Ishikawa (cell line): Measurements from ENCODE around the gene GRIN1.

Source experiments
- CEBPB ChIP-seq: IDR thresholded peaks from 2 replicates; pipeline ENCODE4 v1.6.1; 2012
- CREB1 ChIP-seq: IDR thresholded peaks from 2 replicates; pipeline ENCODE4 v1.6.1; 2012; ENCODE audit warnings: low read depth
- EGR1 ChIP-seq: IDR thresholded peaks from 2 replicates; pipeline ENCODE4 v1.6.1; 2012
- EP300 ChIP-seq: IDR thresholded peaks from 2 replicates; pipeline ENCODE4 v1.6.1; 2012; ENCODE audit warnings: borderline replicate concordance
- FOXM1 ChIP-seq: IDR thresholded peaks from 2 replicates; pipeline ENCODE4 v1.6.1; 2012; ENCODE audit warnings: low read depth, borderline replicate concordance
- MAX ChIP-seq: IDR thresholded peaks from 2 replicates; pipeline ENCODE4 v1.6.1; 2012
- NFIC ChIP-seq: IDR thresholded peaks from 2 replicates; pipeline ENCODE4 v1.6.1; 2012
- RAD21 ChIP-seq: IDR thresholded peaks from 2 replicates; pipeline ENCODE4 v1.6.1; 2012; ENCODE audit warnings: low read depth
- REST ChIP-seq: IDR thresholded peaks from 2 replicates; pipeline ENCODE4 v1.6.1; 2012; ENCODE audit warnings: low read depth, mild to moderate bottlenecking
- TAF1 ChIP-seq: IDR thresholded peaks from 2 replicates; pipeline ENCODE4 v1.6.1; 2012; ENCODE audit warnings: low read depth, mild to moderate bottlenecking
- TCF12 ChIP-seq: IDR thresholded peaks from 2 replicates; pipeline ENCODE4 v1.6.1; 2012; ENCODE audit warnings: low read depth
- TEAD4 ChIP-seq: IDR thresholded peaks from 2 replicates; pipeline ENCODE4 v1.6.1; 2012
- USF1 ChIP-seq: IDR thresholded peaks from 2 replicates; pipeline ENCODE4 v1.6.1; 2012
- YY1 ChIP-seq: IDR thresholded peaks from 2 replicates; pipeline ENCODE4 v1.6.1; 2012; ENCODE audit warnings: low read depth
- ZBTB7A ChIP-seq: IDR thresholded peaks from 2 replicates; pipeline ENCODE4 v1.6.1; 2012; ENCODE audit warnings: low read depth

The GRIN1 gene

GRCh38 chr9:137213160-137214060 lies 74.5 kb downstream of the GRIN1 start:
- TF ChIP-seq RAD21 (peak; percentile 30; the same call in 1 of the 2 replicates), ZBTB7A (no peak), NFIC (no peak), EGR1 (no peak)

GRCh38 chr9:137214620-137215019 lies 75.7 kb downstream of the GRIN1 start:
- no peak for TF ChIP-seq TCF12
- TF ChIP-seq MAX = no peak
- TF ChIP-seq NFIC = no peak
- no peak for TF ChIP-seq CEBPB
- TF ChIP-seq EP300 = no peak
- no peak for TF ChIP-seq REST
- no peak for TF ChIP-seq RAD21
- no peak for TF ChIP-seq EGR1
- TF ChIP-seq ZBTB7A = no peak
- TF ChIP-seq TEAD4 = no peak
- TF ChIP-seq CREB1 = no peak
- TF ChIP-seq USF1 = no peak
- TF ChIP-seq YY1 = no peak
- TF ChIP-seq TAF1 = no peak

- TF ChIP-seq CEBPB (no peak), MAX (no peak), RAD21 (no peak), USF1 (no peak), EGR1 (no peak), TEAD4 (no peak), NFIC (no peak), TAF1 (no peak), REST (no peak)
Measured at GRCh38 chr9:137215196-137215986, 76.4 kb downstream of the GRIN1 start.

GRCh38 chr9:137216188-137216965 lies 77.4 kb downstream of the GRIN1 start:
- TF ChIP-seq ZBTB7A (no peak), EGR1 (no peak), TCF12 (no peak), USF1 (no peak), TAF1 (no peak), NFIC (no peak), MAX (no peak), RAD21 (no peak), CEBPB (no peak), CREB1 (no peak), EP300 (no peak), TEAD4 (no peak), REST (no peak), FOXM1 (no peak), YY1 (no peak)
